Liver (tissue), 9 donors: ENCODE data around the gene TUB. TPM values are rescaled to one million over a fixed set of nuclear protein-coding genes. Genes with fewer than 3 reads are reported as not detected.

Source experiments
- DNase-seq: peaks from one replicate; pipeline ENCODE4 v3.0.0-alpha.2; 2017; ENCODE audit warnings: low spot score
- H3K27ac ChIP-seq, 2 donors: one replicate each; pipeline ENCODE4 v1.7.0; 2013; ENCODE audit warnings: inconsistent platforms in 2 of 2, low read length in 2 of 2, control low read depth in 1 of 2, low read depth in 1 of 2, mild to moderate bottlenecking in 1 of 2
- H3K27me3 ChIP-seq, 4 donors: one replicate each; pipeline versions ENCODE4 v1.6.1 to v1.7.0; 2013; ENCODE audit warnings: low read length in 3 of 4, inconsistent platforms in 1 of 4, mild to moderate bottlenecking in 1 of 4, moderate library complexity in 1 of 4; ENCODE audit not compliant: control insufficient read depth in 4 of 4, insufficient read depth in 4 of 4
- H3K36me3 ChIP-seq, 4 donors: one replicate each; pipeline versions ENCODE4 v1.6.1 to v1.7.0; 2013; ENCODE audit warnings: low read length in 3 of 4, mild to moderate bottlenecking in 3 of 4, low read depth in 1 of 4, moderate library complexity in 1 of 4; ENCODE audit not compliant: control insufficient read depth in 4 of 4, insufficient read depth in 3 of 4
- H3K4me1 ChIP-seq, 4 donors: one replicate each; pipeline versions ENCODE4 v1.6.1 to v1.7.0; 2013; ENCODE audit warnings: low read length in 3 of 4, mild to moderate bottlenecking in 3 of 4, moderate library complexity in 1 of 4; ENCODE audit not compliant: control insufficient read depth in 4 of 4, insufficient read depth in 4 of 4
- H3K4me3 ChIP-seq, 3 donors: one replicate each; pipeline versions ENCODE4 v1.6.1 to v1.7.0; 2013; ENCODE audit warnings: low read length in 3 of 3, control low read depth in 1 of 3, low read depth in 1 of 3, mild to moderate bottlenecking in 1 of 3
- H3K9ac ChIP-seq, 2 donors: one replicate each; pipeline ENCODE4 v1.7.0; 2013; ENCODE audit warnings: low read length in 2 of 2, mild to moderate bottlenecking in 2 of 2, moderate library complexity in 2 of 2, control low read depth in 1 of 2, low read depth in 1 of 2
- H3K9me3 ChIP-seq, 4 donors: one replicate each; pipeline versions ENCODE4 v1.6.1 to v1.7.0; 2013; ENCODE audit warnings: low read length in 3 of 4; ENCODE audit not compliant: control insufficient read depth in 4 of 4
- ATF3 ChIP-seq: IDR thresholded peaks from 2 replicates; pipeline ENCODE4 v1.6.1; 2016; ENCODE audit warnings: antibody characterized with exemption
- EGR1 ChIP-seq, 2 donors: IDR thresholded peaks; 2 replicates each; pipeline ENCODE4 v1.6.1; 2016 to 2018; ENCODE audit warnings: antibody characterized with exemption in 2 of 2, low read depth in 2 of 2
- FOXA1 ChIP-seq: IDR thresholded peaks from 2 replicates; pipeline ENCODE4 v1.6.1; 2016; ENCODE audit warnings: antibody characterized with exemption
- FOXA2 ChIP-seq: IDR thresholded peaks from 2 replicates; pipeline ENCODE4 v1.6.1; 2016; ENCODE audit warnings: antibody characterized with exemption
- GABPA ChIP-seq, 2 donors: IDR thresholded peaks in 1 of 2; conservative IDR thresholded peaks in 1 of 2; 2 replicates each; pipeline ENCODE4 v1.6.1; 2016; ENCODE audit warnings: antibody characterized with exemption in 2 of 2, mild to moderate bottlenecking in 1 of 2, moderate library complexity in 1 of 2
- HNF4A ChIP-seq, 2 donors: conservative IDR thresholded peaks; 2 replicates each; pipeline ENCODE4 v1.6.1; 2016; ENCODE audit warnings: antibody characterized with exemption in 2 of 2, mild to moderate bottlenecking in 2 of 2
- HNF4G ChIP-seq: IDR thresholded peaks from 2 replicates; pipeline ENCODE4 v1.6.1; 2016; ENCODE audit warnings: antibody characterized with exemption
- JUND ChIP-seq, 2 donors: IDR thresholded peaks; 2 replicates each; pipeline ENCODE4 v1.6.1; 2016; ENCODE audit warnings: antibody characterized with exemption in 2 of 2
- MAX ChIP-seq: IDR thresholded peaks from 2 replicates; pipeline ENCODE4 v1.6.1; 2016; ENCODE audit warnings: antibody characterized with exemption
- NR2F2 ChIP-seq: IDR thresholded peaks from 2 replicates; pipeline ENCODE4 v1.6.1; 2016; ENCODE audit warnings: antibody characterized with exemption
- RAD21 ChIP-seq, 2 donors: IDR thresholded peaks; 2 replicates each; pipeline ENCODE4 v1.6.1; 2016; ENCODE audit warnings: antibody characterized with exemption in 2 of 2, mild to moderate bottlenecking in 2 of 2
- REST ChIP-seq: IDR thresholded peaks from 2 replicates; pipeline ENCODE4 v1.6.1; 2016; ENCODE audit warnings: antibody characterized with exemption, mild to moderate bottlenecking
- RXRA ChIP-seq, 2 donors: IDR thresholded peaks; 2 replicates each; pipeline ENCODE4 v1.6.1; 2017 to 2018; ENCODE audit warnings: antibody characterized with exemption in 2 of 2, mild to moderate bottlenecking in 1 of 2
- SP1 ChIP-seq: IDR thresholded peaks from 2 replicates; pipeline ENCODE4 v1.6.1; 2018; ENCODE audit warnings: antibody characterized with exemption, mild to moderate bottlenecking
- TAF1 ChIP-seq: conservative IDR thresholded peaks from 2 replicates; pipeline ENCODE4 v1.6.1; 2016; ENCODE audit warnings: antibody characterized with exemption, mild to moderate bottlenecking
- YY1 ChIP-seq: IDR thresholded peaks from 2 replicates; pipeline ENCODE4 v1.6.1; 2016; ENCODE audit warnings: antibody characterized with exemption, mild to moderate bottlenecking
- WGBS: extraction: QIAGEN DNeasy Blood & Tissue Kit; methylation state at CpG from one replicate; pipeline ENCODE4 v1.1.7; 2013; 5-methylcytosine and 5-hydroxymethylcytosine counted together
- polyA plus RNA-seq, 2 donors: library from polyadenylated mRNA; stranded (reverse) in 1 of 2; unstranded in 1 of 2; fragments of 200-250 nt in 1 of 2; fragments of >200 nt in 1 of 2; fragmentation: Nextera tagmentation in 1 of 2; extraction: Ambion mirVana in 1 of 2; gene quantifications; one replicate each; pipeline versions ENCODE4 v1.2.1 to v1.2.3, GENCODE V29; 2013 to 2015
- total RNA-seq, 2 donors: library from RNA; depleted of rRNA; stranded (reverse); fragments of >200 nt; gene quantifications; one replicate each; pipeline ENCODE4 v1.2.3, GENCODE V29; 2014
- donor health status: healthy.
- donor health status: healthy.
- donor health status: healthy.
- donor health status: healthy.
- donor health status: healthy.

The TUB gene
- total and polyA plus RNA-seq, 4 donors, result 0.15 to 1.3 (median 0.66) TPM

- no peaks in the 10 kb centered on the region for H3K27me3 ChIP-seq
- H3K36me3 ChIP-seq, result peaks cover 0 to 9% (median under 1%) of the 10 kb centered on the region in 4 donors
- TF ChIP-seq HNF4G (no peak), GABPA (IDR thresholded peaks at IDR 0.05 in 1 of 2, conservative IDR thresholded peaks at IDR 0.05 in 1 of 2) (no peak)
- no peaks in the 10 kb centered on the region for H3K4me1 ChIP-seq
- H3K9me3 ChIP-seq, result no peaks in the 10 kb centered on the region
- no peak for DNase-seq
- no peak overlapping the region for H3K27ac ChIP-seq
- H3K4me3 ChIP-seq, result no peak overlapping the region
- no peak overlapping the region for H3K9ac ChIP-seq
Observed at GRCh38 chr11:8109675-8110074, 28.7 kb downstream of the TUB start.

- Histone ChIP-seq H3K9me3 (no peaks in the 10 kb centered on the region), H3K27ac (no peak overlapping the region), H3K4me1 (no peaks in the 10 kb centered on the region), H3K4me3 (no peak overlapping the region), H3K27me3 (no peaks in the 10 kb centered on the region), H3K9ac (no peak overlapping the region), H3K36me3 (peaks cover 0 to 9% (median under 1%) of the 10 kb centered on the region in 4 donors)
- TF ChIP-seq JUND (IDR thresholded peaks at IDR 0.05) (no peak), FOXA2 (no peak), EGR1 (IDR thresholded peaks at IDR 0.05; ENCODE audit: low read depth in 2 of 2) (no peak), RXRA (IDR thresholded peaks at IDR 0.05) (no peak), ATF3 (no peak), YY1 (no peak), RAD21 (IDR thresholded peaks at IDR 0.05) (no peak), SP1 (no peak), MAX (no peak)
- WGBS, result 92% methylated on average over 4 of the region's 4 CpGs
- DNase-seq, result no peak
Observed at GRCh38 chr11:8110396-8110795, 29.4 kb downstream of the TUB start.

- 87% methylated on average over 8 of the region's 8 CpGs for WGBS
- no peak overlapping the region for H3K27ac ChIP-seq
- H3K9ac ChIP-seq, result no peak overlapping the region
- H3K27me3 ChIP-seq, result no peaks in the 10 kb centered on the region
- H3K4me3 ChIP-seq, result no peak overlapping the region
- no peaks in the 10 kb centered on the region for H3K4me1 ChIP-seq
- no peaks in the 10 kb centered on the region for H3K9me3 ChIP-seq
- DNase-seq, result no peak
- TF ChIP-seq TAF1 (no peak), RAD21 (IDR thresholded peaks at IDR 0.05) (no peak), FOXA1 (no peak), SP1 (no peak), EGR1 (IDR thresholded peaks at IDR 0.05; ENCODE audit: low read depth in 2 of 2) (no peak), YY1 (no peak), NR2F2 (no peak)
- H3K36me3 ChIP-seq, result peaks cover 0 to 6% (median 0%) of the 10 kb centered on the region in 4 donors
Observed at GRCh38 chr11:8111636-8112035, 30.6 kb downstream of the TUB start.

GRCh38 chr11:8122173-8122764 lies 41.3 kb downstream of the TUB start:
- no peak for DNase-seq
- Histone ChIP-seq H3K4me3 (no peak overlapping the region), H3K9me3 (no peaks in the 10 kb centered on the region), H3K9ac (no peak overlapping the region), H3K27ac (no peak overlapping the region), H3K27me3 (no peaks in the 10 kb centered on the region), H3K36me3 (no peaks in the 10 kb centered on the region), H3K4me1 (no peaks in the 10 kb centered on the region)
- 93% methylated on average over 1 of the region's 1 CpG for WGBS
- TF ChIP-seq EGR1 (IDR thresholded peaks at IDR 0.05; ENCODE audit: low read depth in 2 of 2) (no peak), JUND (IDR thresholded peaks at IDR 0.05) (no peak), HNF4G (no peak), REST (no peak), ATF3 (no peak), FOXA1 (no peak), RXRA (IDR thresholded peaks at IDR 0.05) (no peak), MAX (no peak), NR2F2 (no peak), TAF1 (no peak), GABPA (IDR thresholded peaks at IDR 0.05 in 1 of 2, conservative IDR thresholded peaks at IDR 0.05 in 1 of 2) (no peak), HNF4A (conservative IDR thresholded peaks at IDR 0.05) (no peak), RAD21 (IDR thresholded peaks at IDR 0.05) (no peak), YY1 (no peak)
